ENCODE results near the gene NCOA3. TPM values are rescaled to one million over a fixed set of nuclear protein-coding genes. Genes with fewer than 3 reads are reported as not detected.

Gene NCOA3
- total RNA-seq, 1 experiment from 2014 or later = 17.5 TPM

DNA sequence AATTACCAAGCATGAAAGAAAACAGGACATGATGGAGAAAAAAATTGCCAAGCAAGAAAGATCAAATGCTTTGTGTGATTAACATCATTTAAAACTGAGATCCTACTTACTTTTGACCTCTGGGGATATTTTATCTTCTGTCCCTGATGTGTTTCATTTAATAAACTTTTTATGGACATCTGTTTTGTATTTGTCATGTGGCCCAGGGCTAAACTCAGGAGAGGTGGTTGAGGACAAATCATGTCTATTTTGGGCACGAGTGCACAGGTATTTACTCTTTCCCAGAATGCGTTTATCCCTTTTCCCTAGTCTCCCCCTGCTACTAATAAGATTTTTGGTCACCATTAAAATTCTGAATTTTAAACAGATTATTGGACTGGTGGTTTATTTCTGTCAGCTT lies 128.2 kb downstream of the NCOA3 start:
- no peak for DNase-seq (ENCODE audit: low read depth)

GRCh38 chr20:47631078-47631477 lies 129.4 kb downstream of the NCOA3 start:
- no peak for DNase-seq (ENCODE audit: low read depth)

DNA sequence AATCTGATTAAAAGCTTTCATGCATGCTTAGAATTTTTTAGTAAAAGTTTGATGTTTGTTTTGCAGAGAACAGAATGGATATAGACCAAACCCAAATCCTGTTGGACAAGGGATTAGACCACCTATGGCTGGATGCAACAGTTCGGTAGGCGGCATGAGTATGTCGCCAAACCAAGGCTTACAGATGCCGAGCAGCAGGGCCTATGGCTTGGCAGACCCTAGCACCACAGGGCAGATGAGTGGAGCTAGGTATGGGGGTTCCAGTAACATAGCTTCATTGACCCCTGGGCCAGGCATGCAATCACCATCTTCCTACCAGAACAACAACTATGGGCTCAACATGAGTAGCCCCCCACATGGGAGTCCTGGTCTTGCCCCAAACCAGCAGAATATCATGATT lies 133.6 kb downstream of the NCOA3 start:
- no peak for DNase-seq (ENCODE audit: low read depth)

DNA sequence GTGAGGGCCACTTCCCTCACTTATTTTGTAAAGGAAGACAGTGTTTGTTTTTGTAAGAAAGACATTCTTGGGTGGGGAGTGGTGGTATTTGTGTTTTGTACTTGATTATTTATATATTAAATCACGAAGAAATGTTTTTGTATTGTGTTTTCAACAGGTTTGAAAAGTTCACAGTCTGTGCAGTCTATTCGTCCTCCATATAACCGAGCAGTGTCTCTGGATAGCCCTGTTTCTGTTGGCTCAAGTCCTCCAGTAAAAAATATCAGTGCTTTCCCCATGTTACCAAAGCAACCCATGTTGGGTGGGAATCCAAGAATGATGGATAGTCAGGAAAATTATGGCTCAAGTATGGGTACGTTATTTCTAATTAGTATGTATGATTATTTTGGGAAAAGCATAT lies 137.2 kb downstream of the NCOA3 start:
- no peak for DNase-seq (ENCODE audit: low read depth)

DNA sequence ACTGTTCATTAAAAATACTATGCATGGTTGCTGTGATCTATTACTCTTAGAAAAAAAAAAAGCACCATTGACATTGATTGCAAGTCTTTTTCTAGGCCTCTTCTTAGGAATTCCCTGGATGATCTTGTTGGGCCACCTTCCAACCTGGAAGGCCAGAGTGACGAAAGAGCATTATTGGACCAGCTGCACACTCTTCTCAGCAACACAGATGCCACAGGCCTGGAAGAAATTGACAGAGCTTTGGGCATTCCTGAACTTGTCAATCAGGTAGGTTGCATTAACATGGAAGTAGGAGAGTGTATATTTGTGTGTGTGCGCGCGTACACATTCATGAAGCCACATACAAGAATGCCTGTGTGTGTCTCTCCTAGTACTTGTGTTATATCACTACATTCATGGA lies 140.4 kb downstream of the NCOA3 start:
- no peak for DNase-seq (ENCODE audit: low read depth)

DNA sequence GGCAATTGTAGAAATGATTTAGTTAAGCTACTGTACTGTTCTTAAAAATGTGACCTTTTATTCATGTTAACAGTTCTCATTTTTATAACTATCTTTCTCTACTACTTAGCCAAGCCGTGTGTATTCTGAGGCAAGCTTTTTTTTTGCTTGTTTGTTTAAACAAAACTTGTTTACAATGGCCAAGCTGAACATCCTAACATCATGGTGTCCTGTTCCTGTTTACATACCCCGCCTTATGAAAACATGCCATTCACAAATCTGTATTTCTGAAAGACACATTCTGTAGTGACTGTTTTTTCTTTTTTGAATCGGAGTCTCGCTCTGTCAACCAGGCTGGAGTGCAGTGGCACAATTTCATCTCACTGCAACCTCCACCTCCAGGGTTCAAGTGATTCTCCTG lies 140.9 kb downstream of the NCOA3 start:
- DNase-seq (ENCODE audit: low read depth) = no peak

DNA sequence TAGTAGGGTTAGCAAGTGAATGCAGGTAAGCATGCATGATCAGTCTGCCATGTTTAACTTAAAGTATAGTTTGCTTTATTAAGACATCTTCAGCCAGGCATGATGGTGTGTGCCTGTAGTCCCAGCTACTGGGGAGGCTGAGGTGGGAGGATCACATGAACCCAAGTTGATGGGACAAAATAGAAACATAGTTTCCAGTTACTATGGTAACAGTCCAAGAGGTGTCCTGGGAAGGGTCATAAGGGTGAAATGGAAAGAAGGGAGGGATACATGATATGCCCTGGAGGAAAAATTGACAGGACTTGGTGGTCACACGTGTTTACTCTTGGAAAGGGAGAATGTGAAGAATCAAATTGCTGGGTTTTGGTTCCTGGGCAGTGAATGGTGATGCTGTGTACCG lies 143.9 kb downstream of the NCOA3 start:
- DNase-seq (ENCODE audit: low read depth) = no peak

GRCh38 chr20:47647994-47648393 lies 146.3 kb downstream of the NCOA3 start:
- no peak for DNase-seq (ENCODE audit: low read depth)

- no peak for DNase-seq (ENCODE audit: low read depth)
These were observed 147.3 kb downstream of the NCOA3 start for GRCh38 chr20:47648943-47649342.

GRCh38 chr20:47652301-47652700 lies 150.6 kb downstream of the NCOA3 start:
- no peak for DNase-seq (ENCODE audit: low read depth)

DNA sequence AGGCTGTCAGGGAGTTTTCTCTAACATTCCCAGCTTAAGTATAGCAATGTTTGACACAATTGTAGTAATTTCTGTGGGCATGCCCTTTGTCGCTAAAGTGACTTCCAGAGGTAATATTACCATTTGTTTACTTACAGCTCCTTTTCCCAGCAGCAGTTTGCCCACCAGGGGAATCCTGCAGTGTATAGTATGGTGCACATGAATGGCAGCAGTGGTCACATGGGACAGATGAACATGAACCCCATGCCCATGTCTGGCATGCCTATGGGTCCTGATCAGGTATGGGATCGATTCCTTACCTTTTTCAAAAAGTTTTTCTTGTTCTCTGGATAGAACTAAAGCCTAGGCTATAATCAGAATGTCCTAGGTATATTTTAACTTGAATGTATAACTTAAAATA lies 151.1 kb downstream of the NCOA3 start:
- DNase-seq (ENCODE audit: low read depth) = no peak

GRCh38 chr20:47653869-47654268 lies 152.2 kb downstream of the NCOA3 start:
- DNase-seq (ENCODE audit: low read depth) = no peak

DNA sequence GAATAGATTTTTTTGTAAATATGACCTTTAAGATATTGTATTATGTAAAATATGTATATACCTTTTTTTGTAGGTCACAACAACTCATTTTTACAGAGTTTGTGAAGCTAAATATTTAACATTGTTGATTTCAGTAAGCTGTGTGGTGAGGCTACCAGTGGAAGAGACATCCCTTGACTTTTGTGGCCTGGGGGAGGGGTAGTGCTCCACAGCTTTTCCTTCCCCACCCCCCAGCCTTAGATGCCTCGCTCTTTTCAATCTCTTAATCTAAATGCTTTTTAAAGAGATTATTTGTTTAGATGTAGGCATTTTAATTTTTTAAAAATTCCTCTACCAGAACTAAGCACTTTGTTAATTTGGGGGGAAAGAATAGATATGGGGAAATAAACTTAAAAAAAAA lies 152.7 kb downstream of the NCOA3 start:
- DNase-seq (ENCODE audit: low read depth) = no peak

DNA sequence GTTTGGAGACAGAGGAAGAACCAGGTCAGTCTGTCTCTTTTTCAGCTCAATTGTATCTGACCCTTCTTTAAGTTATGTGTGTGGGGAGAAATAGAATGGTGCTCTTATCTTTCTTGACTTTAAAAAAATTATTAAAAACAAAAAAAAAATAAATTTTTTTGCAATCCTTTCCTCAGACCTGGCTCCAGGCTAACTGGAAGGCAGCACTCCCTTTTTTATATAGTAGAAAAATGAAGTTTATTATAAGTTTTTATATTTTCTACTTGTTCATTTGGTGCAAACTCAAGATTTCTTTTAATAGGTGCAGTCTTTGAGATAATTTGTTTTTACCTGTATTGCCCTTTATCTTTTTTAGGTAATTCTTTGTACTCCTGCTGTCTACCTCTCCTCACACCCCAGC lies 153.9 kb downstream of the NCOA3 start:
- DNase-seq (ENCODE audit: low read depth) = no peak

DNA sequence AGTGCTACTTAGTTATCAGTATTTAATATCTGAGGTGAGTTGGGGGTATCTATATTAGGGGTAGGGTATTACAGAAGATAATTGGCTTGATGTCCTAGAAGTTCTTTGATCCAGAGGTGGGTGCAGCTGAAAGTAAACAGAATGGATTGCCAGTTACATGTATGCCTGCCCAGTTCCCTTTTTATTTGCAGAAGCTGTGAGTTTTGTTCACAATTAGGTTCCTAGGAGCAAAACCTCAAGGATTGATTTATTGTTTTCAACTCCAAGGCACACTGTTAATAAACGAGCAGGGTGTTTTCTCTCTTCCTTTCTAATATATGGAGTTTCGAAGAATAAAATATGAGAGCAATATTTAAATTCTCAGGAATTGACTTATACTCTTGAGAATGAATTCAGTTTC lies 154.6 kb downstream of the NCOA3 start:
- DNase-seq (ENCODE audit: low read depth) = no peak

DNA sequence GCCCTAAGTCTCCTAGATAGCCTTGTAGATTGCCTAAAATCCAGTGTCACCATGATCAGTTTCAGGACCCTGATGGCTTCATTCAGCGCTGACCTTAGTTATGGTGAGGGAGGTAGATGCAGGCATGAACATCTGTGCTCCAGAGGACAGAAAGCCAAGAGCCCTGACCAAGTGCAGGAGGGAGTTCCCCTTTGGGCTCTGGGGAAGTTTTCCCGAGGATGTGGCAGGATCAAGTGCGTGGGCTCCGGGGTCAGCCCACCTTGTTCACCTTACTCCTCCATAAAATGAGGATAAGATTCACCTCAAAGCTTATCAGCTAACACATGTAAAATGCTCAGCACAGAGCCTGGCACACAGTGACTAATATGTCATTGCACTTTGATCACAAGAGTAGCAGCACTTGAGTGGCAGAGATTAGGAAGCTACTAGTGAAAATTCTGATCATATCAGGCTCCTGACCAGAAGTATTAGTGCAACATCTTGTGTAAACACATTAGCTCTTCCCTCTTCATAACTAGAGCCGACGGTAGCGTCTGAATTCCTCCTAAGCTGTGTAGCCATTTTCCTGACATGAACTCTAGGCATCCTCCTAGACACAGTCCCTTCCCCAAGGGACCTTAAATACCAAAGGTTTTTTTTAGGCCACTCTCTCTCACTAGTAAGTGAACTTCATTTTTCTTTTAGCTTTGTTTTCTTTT lies 158.4 kb downstream of the NCOA3 start:
- DNase-seq (ENCODE audit: low read depth) = no peak

- no peak for DNase-seq (ENCODE audit: low read depth)
These were observed 158.9 kb downstream of the NCOA3 start for GRCh38 chr20:47660602-47660905.

DNA sequence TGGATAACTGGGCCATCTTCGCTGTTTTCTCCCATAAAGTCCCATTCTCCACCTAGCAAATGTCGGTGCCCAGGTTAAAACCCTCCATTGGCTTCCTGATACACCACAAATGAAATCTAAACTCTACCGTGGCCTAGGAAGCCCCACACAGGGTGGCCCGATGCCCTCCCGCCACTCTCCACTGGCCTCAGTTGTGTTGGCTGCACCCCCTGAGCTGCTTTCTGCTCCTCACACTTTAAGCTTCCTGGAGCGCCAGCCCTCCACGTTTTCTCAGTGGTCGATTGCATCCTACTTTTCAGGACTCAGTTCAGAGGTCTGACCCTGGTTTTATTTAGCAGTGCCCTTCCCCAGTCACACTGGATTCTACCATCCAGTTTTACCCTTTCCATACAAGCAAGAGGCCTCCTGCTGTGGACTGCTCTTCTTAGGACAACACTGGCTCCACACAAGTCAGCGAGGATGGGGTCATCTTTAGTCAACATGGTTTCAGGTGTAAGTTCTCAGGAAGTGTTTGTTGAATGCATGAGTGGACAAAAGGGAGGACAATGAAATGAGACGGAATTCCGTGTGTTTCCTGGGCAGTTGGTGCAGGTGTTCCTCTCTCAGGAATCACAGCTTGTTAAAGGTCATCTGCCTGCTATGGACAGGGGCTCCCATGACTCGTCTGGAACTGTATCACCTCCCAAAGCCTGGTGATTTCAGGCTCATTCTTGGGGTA lies 159.5 kb downstream of the NCOA3 start:
- DNase-seq (ENCODE audit: low read depth) = no peak

DNA sequence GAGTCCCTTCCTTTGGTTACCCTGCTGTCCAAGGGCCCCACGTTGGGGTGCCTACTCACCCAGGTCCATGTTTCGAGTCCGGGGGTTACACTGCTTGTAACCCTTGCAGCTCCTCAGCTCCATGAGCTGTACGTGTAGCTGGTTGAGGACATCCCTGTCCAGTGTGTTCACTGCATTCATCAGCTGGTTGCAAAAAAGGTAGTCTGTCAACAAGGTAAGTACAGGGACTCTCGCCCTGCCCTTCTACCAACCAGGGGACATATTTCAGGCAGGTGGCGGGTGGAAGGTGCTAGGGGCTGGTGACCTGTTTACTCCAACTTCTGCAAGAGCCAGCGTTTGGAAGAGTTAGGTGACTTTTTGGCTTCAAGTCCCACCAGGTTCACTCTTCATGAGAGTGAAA lies 160.0 kb downstream of the NCOA3 start:
- DNase-seq (ENCODE audit: low read depth) = no peak

DNA sequence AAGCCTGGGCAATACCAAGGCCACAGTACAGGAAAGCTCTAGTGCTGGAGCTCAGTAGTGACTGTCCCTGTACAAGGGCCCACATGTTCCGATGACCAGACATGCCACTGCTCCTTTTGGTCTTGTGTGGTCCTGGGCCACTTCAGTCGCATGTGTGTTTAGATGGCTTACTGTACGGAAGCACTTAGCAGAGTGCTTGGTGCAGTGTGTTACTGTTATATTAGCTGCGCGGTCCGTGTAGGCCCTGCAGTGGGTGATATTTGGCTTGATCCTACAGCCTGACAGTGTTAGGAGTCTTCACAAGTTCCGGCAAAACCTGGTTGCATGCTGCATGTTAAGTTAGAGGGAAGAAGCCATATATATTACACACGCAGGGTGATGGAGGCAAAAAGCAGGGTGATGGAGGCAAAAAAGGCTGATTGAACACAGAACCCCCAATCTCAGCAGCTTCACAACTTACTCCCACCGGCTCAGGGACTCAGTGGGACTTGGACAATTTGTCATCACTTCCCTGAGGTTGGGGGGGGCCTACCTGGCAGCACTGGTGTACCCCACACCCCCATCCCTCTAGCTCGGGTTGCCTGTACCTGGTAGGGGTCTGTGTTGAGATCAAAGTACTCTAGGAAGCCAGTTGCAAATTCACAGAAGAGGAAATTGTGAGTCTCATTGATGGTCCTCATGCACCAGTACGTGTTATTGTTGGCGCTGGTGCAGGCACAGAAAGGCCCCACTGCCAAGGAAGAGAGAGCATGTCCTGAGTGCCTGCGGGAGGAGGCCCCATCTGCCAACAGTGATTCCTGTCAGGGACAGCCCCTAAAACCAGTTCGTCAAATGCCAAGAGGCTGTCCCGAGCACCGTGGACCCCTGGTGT lies 161.0 kb downstream of the NCOA3 start:
- no peak for DNase-seq (ENCODE audit: low read depth)

- DNase-seq (ENCODE audit: low read depth) = peak; percentile 59
These were observed 161.8 kb downstream of the NCOA3 start for GRCh38 chr20:47663354-47664067.

DNA sequence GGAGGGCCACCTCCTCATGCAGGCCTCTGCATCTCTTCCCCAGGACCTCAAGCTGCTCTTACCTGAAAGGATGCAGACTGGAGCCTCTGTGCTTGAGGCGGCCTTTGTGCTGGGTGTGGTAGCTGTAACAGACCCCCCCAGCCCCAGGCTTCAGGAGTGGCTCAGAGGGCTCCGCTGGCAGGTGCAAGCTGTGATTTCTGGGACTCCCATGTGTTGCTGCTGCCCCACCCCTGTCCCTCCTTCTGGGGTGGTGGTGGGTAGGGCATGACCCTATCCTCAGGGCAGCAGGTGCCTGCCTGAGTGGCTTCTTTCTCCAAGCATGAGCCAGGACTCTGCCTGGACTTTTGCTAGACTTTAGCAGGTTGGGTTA lies 162.4 kb downstream of the NCOA3 start:
- DNase-seq (ENCODE audit: low read depth) = no peak

Data from LHCN-M2 (cell line).